Measurements from ENCODE around the gene TENM4.

The TENM4 gene

GRCh38 chr11:78806214-78807004, 634.4 kb downstream of the TENM4 start:
- ChIA-PET POLR2A (no interaction called here), CTCF (interaction anchor here (0.8 to 4.8 kb wide), 3 partner anchors 7 to 1259 kb away, joined by 4 to 54 read pairs (median 4); no protein-coding TSS in a partner anchor)
- peaks cover 5% of the 10 kb centered on the region for H3K4me1 ChIP-seq (ENCODE audit: control insufficient read depth, insufficient read depth, low read length)
- H3K27ac ChIP-seq (ENCODE audit: extremely low read depth, low read depth, low read length) = no peak overlapping the region
- no peak for TF ChIP-seq SETDB1 (IDR thresholded peaks at IDR 0.05; ENCODE audit: insufficient read length, low read length)
- no peak for TF ChIP-seq ZNF398 (tag by site-specific recombination; IDR thresholded peaks at IDR 0.05)
- no peak for TF ChIP-seq ZNF830 (tag by site-specific recombination; IDR thresholded peaks at IDR 0.05; ENCODE audit: low read depth)
- no peak for TF ChIP-seq ZNF138 (tag by site-specific recombination; IDR thresholded peaks at IDR 0.05; ENCODE audit: borderline replicate concordance)
- TF ChIP-seq ZNF501 (tag by site-specific recombination; IDR thresholded peaks at IDR 0.05) = no peak
- no peak for TF ChIP-seq ZSCAN4 (tag by site-specific recombination; IDR thresholded peaks at IDR 0.05)
- no peak for TF ChIP-seq ZFP41 (tag by site-specific recombination; IDR thresholded peaks at IDR 0.05; ENCODE audit: borderline replicate concordance)
- TF ChIP-seq ZNF362 (tag by site-specific recombination; IDR thresholded peaks at IDR 0.05) = no peak
- TF ChIP-seq ZNF23 (tag by site-specific recombination; IDR thresholded peaks at IDR 0.05; ENCODE audit: borderline replicate concordance) = no peak
- TF ChIP-seq ZNF48 (tag by site-specific recombination; IDR thresholded peaks at IDR 0.05) = no peak
- no peak for TF ChIP-seq ZNF394 (tag by site-specific recombination; IDR thresholded peaks at IDR 0.05; ENCODE audit: borderline replicate concordance)
- TF ChIP-seq ZNF837 (tag by site-specific recombination; IDR thresholded peaks at IDR 0.05) = no peak
- no peak for TF ChIP-seq ZNF426 (tag by site-specific recombination; IDR thresholded peaks at IDR 0.05)
- TF ChIP-seq KLF9 (tag by site-specific recombination; IDR thresholded peaks at IDR 0.05; ENCODE audit: low read depth) = no peak
- no peak overlapping the region for H3K4me3 ChIP-seq (ENCODE audit: low read depth, low read length)
- no peaks in the 10 kb centered on the region for H3K9me3 ChIP-seq (ENCODE audit: control insufficient read depth, insufficient read depth, low read depth, low read length)
- H3K36me3 ChIP-seq (ENCODE audit: control insufficient read depth in 2 of 2, insufficient read depth in 1 of 2, low read length in 2 of 2) = no peaks in the 10 kb centered on the region

- peaks cover 13% of the 10 kb centered on the region for H3K4me1 ChIP-seq (ENCODE audit: control insufficient read depth, insufficient read depth, low read length)
- CTCF ChIA-PET = no interaction called here
- POLR2A ChIA-PET = no interaction called here
Observed at GRCh38 chr11:78804991-78805390, 635.8 kb downstream of the TENM4 start.

More at GRCh38 chr11:78804991-78805390, 635.8 kb downstream of the TENM4 start:
- Histone ChIP-seq H3K4me3 (ENCODE audit: low read depth, low read length) (no peak overlapping the region), H3K9me3 (ENCODE audit: control insufficient read depth, insufficient read depth, low read depth, low read length) (no peaks in the 10 kb centered on the region), H3K27ac (ENCODE audit: extremely low read depth, low read depth, low read length) (no peak overlapping the region), H3K36me3 (ENCODE audit: control insufficient read depth in 2 of 2, insufficient read depth in 1 of 2, low read length in 2 of 2) (no peaks in the 10 kb centered on the region)
- TF ChIP-seq KLF7 (tag by site-specific recombination; IDR thresholded peaks at IDR 0.05; ENCODE audit: borderline replicate concordance) (no peak), ZBTB20 (tag by site-specific recombination; IDR thresholded peaks at IDR 0.05) (no peak), ZFP37 (tag by site-specific recombination; IDR thresholded peaks at IDR 0.05) (no peak), PBX3 (CRISPR knock-in tag; IDR thresholded peaks at IDR 0.05) (no peak), ZNF16 (tag by site-specific recombination; IDR thresholded peaks at IDR 0.05; ENCODE audit: low read depth) (no peak)
- TF ChIP-seq, protein P1, sequence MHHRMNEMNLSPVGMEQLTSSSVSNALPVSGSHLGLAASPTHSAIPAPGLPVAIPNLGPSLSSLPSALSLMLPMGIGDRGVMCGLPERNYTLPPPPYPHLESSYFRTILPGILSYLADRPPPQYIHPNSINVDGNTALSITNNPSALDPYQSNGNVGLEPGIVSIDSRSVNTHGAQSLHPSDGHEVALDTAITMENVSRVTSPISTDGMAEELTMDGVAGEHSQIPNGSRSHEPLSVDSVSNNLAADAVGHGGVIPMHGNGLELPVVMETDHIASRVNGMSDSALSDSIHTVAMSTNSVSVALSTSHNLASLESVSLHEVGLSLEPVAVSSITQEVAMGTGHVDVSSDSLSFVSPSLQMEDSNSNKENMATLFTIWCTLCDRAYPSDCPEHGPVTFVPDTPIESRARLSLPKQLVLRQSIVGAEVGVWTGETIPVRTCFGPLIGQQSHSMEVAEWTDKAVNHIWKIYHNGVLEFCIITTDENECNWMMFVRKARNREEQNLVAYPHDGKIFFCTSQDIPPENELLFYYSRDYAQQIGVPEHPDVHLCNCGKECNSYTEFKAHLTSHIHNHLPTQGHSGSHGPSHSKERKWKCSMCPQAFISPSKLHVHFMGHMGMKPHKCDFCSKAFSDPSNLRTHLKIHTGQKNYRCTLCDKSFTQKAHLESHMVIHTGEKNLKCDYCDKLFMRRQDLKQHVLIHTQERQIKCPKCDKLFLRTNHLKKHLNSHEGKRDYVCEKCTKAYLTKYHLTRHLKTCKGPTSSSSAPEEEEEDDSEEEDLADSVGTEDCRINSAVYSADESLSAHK (tag by site-specific recombination; IDR thresholded peaks at IDR 0.05) = no peak
